PC-9 (cell line): ENCODE measurements around the gene GRHL1. TPM values are rescaled to one million over a fixed set of nuclear protein-coding genes. Genes with fewer than 3 reads are reported as not detected.

ENCODE experiments used
- BruUV-seq: library from RNA; stranded (reverse); fragments of 400-500 nt; replicated peaks from 2 replicates; lab custom pipeline; 2021; lab: Mats Ljungman, UMichigan
- CTCF ChIA-PET: fragments of 300-600 bp; sonication (Branson Sonifier 250); formaldehyde crosslinking; loops from one replicate; lab custom pipeline; 2022; ENCODE audit warnings: antibody characterized with exemption; lab: Charles Lee
- POLR2A ChIA-PET: fragments of 300-600 bp; sonication (Branson Sonifier 250); formaldehyde crosslinking; loops from one replicate; lab custom pipeline; 2022; ENCODE audit warnings: antibody characterized with exemption; ENCODE audit not compliant: unreplicated experiment; lab: Charles Lee
- DNase-seq, 2 experiments: peaks; one replicate each; pipeline versions ENCODE4 v3.0.0 to v3.0.0-alpha.2; 2015 to 2022; ENCODE audit warnings: mixed read lengths in 1 of 2
- H2AFZ ChIP-seq: fragments of 200-600 bp; sonication (generic); 2 replicates; pipeline ENCODE4 v1.8.1; 2017; ENCODE audit warnings: antibody characterized with exemption
- H3F3A ChIP-seq: fragments of 200-600 bp; sonication (generic); 2 replicates; pipeline ENCODE4 v1.8.1; 2017; ENCODE audit warnings: antibody characterized with exemption, mild to moderate bottlenecking, low read depth; ENCODE audit not compliant: insufficient read depth
- H3K27ac ChIP-seq: fragments of 200-600 bp; sonication (generic); 2 replicates; pipeline ENCODE4 v1.6.1; 2016; ENCODE audit warnings: mixed run types
- H3K27me3 ChIP-seq: fragments of 200-600 bp; sonication (generic); 2 replicates; pipeline ENCODE4 v1.6.1; 2016; ENCODE audit warnings: low read depth, mixed run types; ENCODE audit not compliant: insufficient read depth
- H3K36me3 ChIP-seq: fragments of 200-600 bp; sonication (generic); 2 replicates; pipeline ENCODE4 v1.6.1; 2016; ENCODE audit warnings: low read depth, mixed run types
- H3K4me1 ChIP-seq: fragments of 200-600 bp; sonication (generic); replicated peaks from 2 replicates; pipeline ENCODE4 v1.6.1; 2016; ENCODE audit warnings: mixed run types; ENCODE audit not compliant: insufficient read depth
- H3K4me2 ChIP-seq: fragments of 200-600 bp; sonication (generic); 2 replicates; pipeline ENCODE4 v1.6.1; 2017; ENCODE audit warnings: mixed run types
- H3K4me3 ChIP-seq: fragments of 200-600 bp; sonication (generic); 2 replicates; pipeline ENCODE4 v1.6.1; 2016; ENCODE audit warnings: mixed run types
- H3K79me2 ChIP-seq: fragments of 200-600 bp; sonication (generic); 2 replicates; pipeline ENCODE4 v1.6.1; 2017; ENCODE audit warnings: low read depth, mixed run types
- H3K9me2 ChIP-seq: fragments of 200-600 bp; sonication (generic); 2 replicates; pipeline ENCODE4 v1.8.1; 2017; ENCODE audit warnings: mild to moderate bottlenecking; ENCODE audit not compliant: insufficient read depth
- H3K9me3 ChIP-seq: fragments of 200-600 bp; sonication (generic); 2 replicates; pipeline ENCODE4 v1.8.1; 2016; ENCODE audit warnings: low read depth; ENCODE audit not compliant: insufficient read depth
- H4K20me1 ChIP-seq: fragments of 200-600 bp; sonication (generic); 2 replicates; pipeline ENCODE4 v1.8.1; 2017; ENCODE audit not compliant: insufficient read depth
- EZH2 ChIP-seq: fragments of 200-600 bp; sonication (generic); IDR thresholded peaks from 2 replicates; pipeline ENCODE4 v1.8.0; 2017; ENCODE audit warnings: antibody characterized with exemption, low read depth
- intact Hi-C: fragments of 100-400 bp; cut with micrococcal nuclease; formaldehyde crosslinking; loops from one replicate; pipeline ENCODE4 v1.10.0; 2022; ENCODE audit not compliant: unreplicated experiment
- total RNA-seq: library from RNA; stranded (reverse); gene quantifications from 2 replicates; pipeline ENCODE4 v1.2.3, GENCODE V29; 2021
- TF ChIP-seq, protein P1 (sequence below): fragments of 200-600 bp; sonication (generic); conservative IDR thresholded peaks from 2 replicates; pipeline ENCODE4 v1.6.1; 2017; ENCODE audit warnings: mixed run types, antibody characterized with exemption, mild to moderate bottlenecking, moderate library complexity

Gene GRHL1
- total RNA-seq, 1 experiment from 2014 or later: 10.6 TPM

GRCh38 chr2:9966491-9967022 lies 15.1 kb downstream of the GRHL1 start:
- no peak overlapping the region for H3K27ac ChIP-seq
- peaks cover 2% of the 10 kb centered on the region; the same call in 1 of the 2 replicates for H3K79me2 ChIP-seq
- DNase-seq: no peak
- no peak overlapping the region for H3K4me3 ChIP-seq
- CTCF ChIA-PET: no interaction called here
- no peak for TF ChIP-seq EZH2
- TF ChIP-seq, protein P1, sequence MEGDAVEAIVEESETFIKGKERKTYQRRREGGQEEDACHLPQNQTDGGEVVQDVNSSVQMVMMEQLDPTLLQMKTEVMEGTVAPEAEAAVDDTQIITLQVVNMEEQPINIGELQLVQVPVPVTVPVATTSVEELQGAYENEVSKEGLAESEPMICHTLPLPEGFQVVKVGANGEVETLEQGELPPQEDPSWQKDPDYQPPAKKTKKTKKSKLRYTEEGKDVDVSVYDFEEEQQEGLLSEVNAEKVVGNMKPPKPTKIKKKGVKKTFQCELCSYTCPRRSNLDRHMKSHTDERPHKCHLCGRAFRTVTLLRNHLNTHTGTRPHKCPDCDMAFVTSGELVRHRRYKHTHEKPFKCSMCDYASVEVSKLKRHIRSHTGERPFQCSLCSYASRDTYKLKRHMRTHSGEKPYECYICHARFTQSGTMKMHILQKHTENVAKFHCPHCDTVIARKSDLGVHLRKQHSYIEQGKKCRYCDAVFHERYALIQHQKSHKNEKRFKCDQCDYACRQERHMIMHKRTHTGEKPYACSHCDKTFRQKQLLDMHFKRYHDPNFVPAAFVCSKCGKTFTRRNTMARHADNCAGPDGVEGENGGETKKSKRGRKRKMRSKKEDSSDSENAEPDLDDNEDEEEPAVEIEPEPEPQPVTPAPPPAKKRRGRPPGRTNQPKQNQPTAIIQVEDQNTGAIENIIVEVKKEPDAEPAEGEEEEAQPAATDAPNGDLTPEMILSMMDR: no peak
- H3K4me2 ChIP-seq: no peak overlapping the region
- POLR2A ChIA-PET: interaction anchor here (0.5 kb wide), 1 partner anchor 411 kb away, joined by 3 read pairs; the partner anchor contains the start of gene ADAM17
- H3K9me3 ChIP-seq: no peaks in the 10 kb centered on the region
- intact Hi-C loops: no loop called here
- BruUV-seq: no TSS peak
- peaks cover 22% of the 10 kb centered on the region for H3K4me1 ChIP-seq
- H3K36me3 ChIP-seq: peaks cover 36% of the 10 kb centered on the region
- no peaks in the 10 kb centered on the region for H4K20me1 ChIP-seq
- H3F3A ChIP-seq: peaks cover 23% of the 10 kb centered on the region
- H3K9me2 ChIP-seq: no peaks in the 10 kb centered on the region
- no peak overlapping the region for H2AFZ ChIP-seq
- no peaks in the 10 kb centered on the region for H3K27me3 ChIP-seq

GRCh38 chr2:9967053-9967775 lies 15.7 kb downstream of the GRHL1 start:
- peaks cover 9% of the 10 kb centered on the region; the same call in 1 of the 2 replicates for H3K79me2 ChIP-seq
- TF ChIP-seq EZH2: no peak
- TF ChIP-seq, protein P1: no peak
- H3K4me1 ChIP-seq: peaks cover 28% of the 10 kb centered on the region
- no peak overlapping the region for H2AFZ ChIP-seq
- H3K4me2 ChIP-seq: no peak overlapping the region
- intact Hi-C loops: no loop called here
- no peak overlapping the region for H3K27ac ChIP-seq
- BruUV-seq: no TSS peak
- DNase-seq: no peak
- H3K4me3 ChIP-seq: no peak overlapping the region
- POLR2A ChIA-PET: interaction anchor here (0.5 kb wide), 1 partner anchor 411 kb away, joined by 3 read pairs; the partner anchor contains the start of gene ADAM17
- H3F3A ChIP-seq: peaks cover 27% of the 10 kb centered on the region
- no peaks in the 10 kb centered on the region for H3K9me3 ChIP-seq
- H3K27me3 ChIP-seq: no peaks in the 10 kb centered on the region
- no peaks in the 10 kb centered on the region for H3K9me2 ChIP-seq
- CTCF ChIA-PET: no interaction called here
- no peaks in the 10 kb centered on the region for H4K20me1 ChIP-seq
- peaks cover 37% of the 10 kb centered on the region for H3K36me3 ChIP-seq

- Histone ChIP-seq H3K4me3 (no peak overlapping the region), H3K36me3 (peaks cover 40% of the 10 kb centered on the region), H3K9me2 (no peaks in the 10 kb centered on the region), H3K79me2 (peaks cover 18% of the 10 kb centered on the region), H3F3A (peaks cover 30% of the 10 kb centered on the region), H3K4me2 (no peak overlapping the region), H3K9me3 (no peaks in the 10 kb centered on the region), H3K27ac (no peak overlapping the region), H3K27me3 (no peaks in the 10 kb centered on the region), H3K4me1 (peaks cover 38% of the 10 kb centered on the region), H4K20me1 (no peaks in the 10 kb centered on the region), H2AFZ (no peak overlapping the region)
- POLR2A ChIA-PET: no interaction called here
- no TSS peak for BruUV-seq
- TF ChIP-seq EZH2: no peak
- TF ChIP-seq, protein P1: no peak
- DNase-seq: no peak
- intact Hi-C loops: no loop called here
- CTCF ChIA-PET: no interaction called here
Observed at GRCh38 chr2:9968553-9969497, 17.3 kb downstream of the GRHL1 start.
